Esophagus squamous epithelium (tissue), 5 donors: ENCODE measurements around the gene MOB2. TPM values are rescaled to one million over a fixed set of nuclear protein-coding genes. Genes with fewer than 3 reads are reported as not detected.

Experiments
- DNase-seq: peaks from one replicate; lab custom pipeline; 2025; lab: John Stamatoyannopoulos, UW
- H3K27ac ChIP-seq, 4 donors: fragments of 200-600 bp; sonication (generic); one replicate each; pipeline ENCODE4 v1.5.1; 2016 to 2019; ENCODE audit warnings: mild to moderate bottlenecking in 1 of 4
- H3K27me3 ChIP-seq, 4 donors: fragments of 200-600 bp; sonication (generic); 1 replicate in 3 of 4; 2 replicates in 1 of 4; pipeline versions ENCODE4 v1.5.1 to v1.6.0; 2017 to 2021; ENCODE audit warnings: antibody characterized with exemption in 1 of 4
- H3K36me3 ChIP-seq, 3 donors: fragments of 200-600 bp; sonication (generic); one replicate each; pipeline ENCODE4 v1.5.1; 2016 to 2019
- H3K4me1 ChIP-seq, 3 donors: fragments of 200-600 bp; sonication (generic); one replicate each; pipeline ENCODE4 v1.5.1; 2017 to 2019
- H3K4me3 ChIP-seq, 4 donors: fragments of 200-600 bp; sonication (generic); 1 replicate in 3 of 4; 2 replicates in 1 of 4; pipeline ENCODE4 v1.5.1; 2016 to 2019; ENCODE audit warnings: mild to moderate bottlenecking in 2 of 4, moderate library complexity in 1 of 4
- H3K9me3 ChIP-seq, 3 donors: fragments of 200-600 bp; sonication (generic); one replicate each; pipeline ENCODE4 v1.5.1; 2016 to 2019
- CTCF ChIP-seq, 6 experiments: fragments of 450-650 bp in 4 of 6; fragments of 200-600 bp in 2 of 6; sonication (generic) in 2 of 6; IDR thresholded peaks; one replicate each; pipeline ENCODE4 v1.5.1; 2016 to 2019; ENCODE audit warnings: antibody characterized with exemption in 6 of 6, mild to moderate bottlenecking in 4 of 6, moderate library complexity in 4 of 6
- POLR2A ChIP-seq, 4 donors: fragments of 450-650 bp; IDR thresholded peaks; one replicate each; pipeline ENCODE4 v1.6.1; 2017; ENCODE audit warnings: antibody characterized with exemption in 4 of 4, mild to moderate bottlenecking in 4 of 4, moderate library complexity in 3 of 4
- WGBS, 2 donors: methylation state at CpG; one replicate each; pipeline ENCODE4 v1.1.5; 2018; 5-methylcytosine and 5-hydroxymethylcytosine counted together
- intact Hi-C: fragments of 100-400 bp; cut with DNase I; formaldehyde crosslinking; loops from one replicate; pipeline ENCODE4 v1.15.0; 2022
- total RNA-seq, 4 donors: library from RNA; depleted of rRNA; stranded (reverse); fragments of >200 nt; gene quantifications; one replicate each; pipeline ENCODE4 v1.1.0, GENCODE V29; 2016
- donor health status: DM: yes; HTN: yes; CAD: no.

MOB2 gene
- total RNA-seq, 4 donors from 2014 or later = 21.5 to 45.0 (median 30.1) TPM

GRCh38 chr11:1449490-1450243 lies 36.9 kb downstream of the MOB2 start:
- WGBS, 2 donors = 44 to 49% methylated on average over 12 to 17 of the region's 31 CpGs
- Histone ChIP-seq H3K4me1 (peaks cover 4 to 52% (median 18%) of the 10 kb centered on the region in 3 donors), H3K27me3 (peaks cover 0 to 88% (median 7%) of the 10 kb centered on the region in 4 donors), H3K4me3 (no peak overlapping the region), H3K9me3 (no peaks in the 10 kb centered on the region), H3K27ac (no peak overlapping the region), H3K36me3 (no peaks in the 10 kb centered on the region)
- intact Hi-C loops = no loop called here
- TF ChIP-seq POLR2A (IDR thresholded peaks at IDR 0.05) (no peak), CTCF (IDR thresholded peaks at IDR 0.05) (no peak)
- DNase-seq = no peak

- WGBS, 2 donors = 49% methylated on average over 6 of the region's 24 CpGs; no CpG with 5 or more reads in 1 of the 2 donors
- peaks cover 0 to 88% (median 7%) of the 10 kb centered on the region in 4 donors for H3K27me3 ChIP-seq
Measured at GRCh38 chr11:1448882-1449281, 37.7 kb downstream of the MOB2 start.

GRCh38 chr11:1447845-1448825 lies 38.4 kb downstream of the MOB2 start:
- TF ChIP-seq POLR2A (IDR thresholded peaks at IDR 0.05) = no peak
- TF ChIP-seq CTCF (IDR thresholded peaks at IDR 0.05) = no peak
- no peak for DNase-seq
- Histone ChIP-seq H3K36me3 (no peaks in the 10 kb centered on the region), H3K27ac (no peak overlapping the region), H3K9me3 (no peaks in the 10 kb centered on the region), H3K27me3 (peaks cover 0 to 88% (median 7%) of the 10 kb centered on the region in 4 donors), H3K4me1 (peaks cover 4 to 47% (median 18%) of the 10 kb centered on the region in 3 donors), H3K4me3 (no peak overlapping the region)
- intact Hi-C loops = no loop called here
- WGBS, 2 donors = 41 to 62% methylated on average over 6 to 14 of the region's 49 CpGs

More at GRCh38 chr11:1448882-1449281, 37.7 kb downstream of the MOB2 start:
- DNase-seq = no peak
- H3K9me3 ChIP-seq = no peaks in the 10 kb centered on the region
- intact Hi-C loops = no loop called here
- TF ChIP-seq CTCF (IDR thresholded peaks at IDR 0.05) = no peak
- TF ChIP-seq POLR2A (IDR thresholded peaks at IDR 0.05) = no peak
- H3K4me1 ChIP-seq = peaks cover 4 to 52% (median 18%) of the 10 kb centered on the region in 3 donors
- no peak overlapping the region for H3K4me3 ChIP-seq
- H3K27ac ChIP-seq = no peak overlapping the region
- no peaks in the 10 kb centered on the region for H3K36me3 ChIP-seq

GRCh38 chr11:1446623-1447022 lies 40.0 kb downstream of the MOB2 start:
- H3K27ac ChIP-seq = no peak overlapping the region
- peaks cover 4 to 47% (median 18%) of the 10 kb centered on the region in 3 donors for H3K4me1 ChIP-seq
- no peak overlapping the region for H3K4me3 ChIP-seq
- H3K9me3 ChIP-seq = no peaks in the 10 kb centered on the region
- H3K36me3 ChIP-seq = no peaks in the 10 kb centered on the region
- no peak for DNase-seq
- 10% methylated on average over 2 of the region's 9 CpGs; no CpG with 5 or more reads in 1 of the 2 donors for WGBS, 2 donors
- peaks cover 0 to 86% (median 7%) of the 10 kb centered on the region in 4 donors for H3K27me3 ChIP-seq
- intact Hi-C loops = no loop called here
- TF ChIP-seq CTCF (IDR thresholded peaks at IDR 0.05) = no peak
- no peak for TF ChIP-seq POLR2A (IDR thresholded peaks at IDR 0.05)
